Loucy (cell line): Measurements from ENCODE around the gene PDXK.

Experiments used
- EZH2phosphoT487 ChIP-seq: fragments of 200-600 bp; IDR thresholded peaks from 2 replicates; pipeline ENCODE4 v1.6.1; 2018; ENCODE audit warnings: antibody characterized with exemption, mild to moderate bottlenecking, moderate library complexity, borderline replicate concordance
- TF ChIP-seq, protein P1 (sequence below): fragments of 200-600 bp; sonication (generic); conservative IDR thresholded peaks from 2 replicates; pipeline ENCODE4 v1.5.1; 2014; ENCODE audit warnings: mild to moderate bottlenecking, antibody characterized with exemption, low read length

DNA sequence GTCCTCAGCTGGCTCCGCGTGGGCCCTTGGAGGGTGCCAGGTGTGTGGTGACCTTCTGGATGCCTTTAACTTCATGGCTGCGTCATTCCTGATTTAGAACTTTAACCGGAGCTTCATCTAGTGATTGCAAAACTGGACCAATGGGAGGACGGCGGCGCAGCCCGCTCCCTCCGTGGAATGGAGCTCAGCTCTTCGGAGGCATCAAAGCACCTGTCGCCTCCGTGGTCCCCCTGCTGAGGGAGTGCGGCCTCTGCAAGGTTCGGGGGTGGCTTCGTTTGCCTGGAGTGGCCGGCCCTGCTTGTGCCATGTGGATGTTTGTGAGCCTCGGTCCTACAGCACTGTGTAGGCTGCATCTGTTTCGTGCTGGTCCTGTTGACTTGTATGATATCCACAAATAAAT, 43.0 kb downstream of the PDXK start:
- TF ChIP-seq, protein P1, sequence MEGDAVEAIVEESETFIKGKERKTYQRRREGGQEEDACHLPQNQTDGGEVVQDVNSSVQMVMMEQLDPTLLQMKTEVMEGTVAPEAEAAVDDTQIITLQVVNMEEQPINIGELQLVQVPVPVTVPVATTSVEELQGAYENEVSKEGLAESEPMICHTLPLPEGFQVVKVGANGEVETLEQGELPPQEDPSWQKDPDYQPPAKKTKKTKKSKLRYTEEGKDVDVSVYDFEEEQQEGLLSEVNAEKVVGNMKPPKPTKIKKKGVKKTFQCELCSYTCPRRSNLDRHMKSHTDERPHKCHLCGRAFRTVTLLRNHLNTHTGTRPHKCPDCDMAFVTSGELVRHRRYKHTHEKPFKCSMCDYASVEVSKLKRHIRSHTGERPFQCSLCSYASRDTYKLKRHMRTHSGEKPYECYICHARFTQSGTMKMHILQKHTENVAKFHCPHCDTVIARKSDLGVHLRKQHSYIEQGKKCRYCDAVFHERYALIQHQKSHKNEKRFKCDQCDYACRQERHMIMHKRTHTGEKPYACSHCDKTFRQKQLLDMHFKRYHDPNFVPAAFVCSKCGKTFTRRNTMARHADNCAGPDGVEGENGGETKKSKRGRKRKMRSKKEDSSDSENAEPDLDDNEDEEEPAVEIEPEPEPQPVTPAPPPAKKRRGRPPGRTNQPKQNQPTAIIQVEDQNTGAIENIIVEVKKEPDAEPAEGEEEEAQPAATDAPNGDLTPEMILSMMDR: no peak
- TF ChIP-seq EZH2phosphoT487: no peak
